Frontal cortex (tissue), 4 donors: ENCODE data around the gene TEKT4. TPM values are rescaled to one million over a fixed set of nuclear protein-coding genes. Genes with fewer than 3 reads are reported as not detected.
"Not testable (repeated sequence)": the region's sequence is repeated elsewhere in the genome, so short reads cannot be mapped to it uniquely, and the experiment has no call there.

Source experiments
- DNase-seq, 2 donors: peaks; one replicate each; pipeline ENCODE4 v3.0.0; 2012; ENCODE audit warnings: low spot score in 2 of 2
- FAIRE-seq: peaks from 2 replicates; lab custom pipeline; 2012; peaks lifted over from hg19 to GRCh38; lab: Jason Lieb, UNC
- total RNA-seq: library from RNA; depleted of rRNA; stranded (reverse); fragments of >200 nt; gene quantifications from one replicate; pipeline ENCODE4 v1.2.3, GENCODE V29; 2014
- donor health status: control.
- donor health status: control.
- donor health status: control.

Gene TEKT4
- under 0.01 TPM for total RNA-seq

- FAIRE-seq (no peak), DNase-seq (no peak)
Observed at GRCh38 chr2:94871226-94872087, at the start of gene TEKT4. Gene TEKT4 (plus strand): TSS chr2:94871430. CDS start chr2:94871580, 150 bp downstream.

- FAIRE-seq, DNase-seq: not testable (repeated sequence)
Observed at GRCh38 chr2:94839224-94839623, 32.0 kb upstream of the TEKT4 start.

GRCh38 chr2:94856856-94857255, 14.4 kb upstream of the TEKT4 start:
- DNase-seq, FAIRE-seq: not testable (repeated sequence)

GRCh38 chr2:94857367-94858162, 13.7 kb upstream of the TEKT4 start:
- FAIRE-seq, DNase-seq: not testable (repeated sequence)

- not testable (repeated sequence) for DNase-seq, FAIRE-seq
Observed at GRCh38 chr2:94858163-94858888, 12.9 kb upstream of the TEKT4 start.

GRCh38 chr2:94861308-94862152, 9.7 kb upstream of the TEKT4 start:
- DNase-seq: no peak
- no peak for FAIRE-seq

GRCh38 chr2:94862903-94863302, 8.3 kb upstream of the TEKT4 start:
- not testable (repeated sequence) for FAIRE-seq, DNase-seq

- no peak for DNase-seq
- FAIRE-seq: no peak
Observed at GRCh38 chr2:94869131-94869530, 2.1 kb upstream of the TEKT4 start.

- no peak for DNase-seq
- FAIRE-seq: no peak
Observed at GRCh38 chr2:94869552-94870439, 1.4 kb upstream of the TEKT4 start.

- FAIRE-seq: no peak
- DNase-seq: no peak
Observed at GRCh38 chr2:94870440-94871225, 597 bp upstream of the TEKT4 start.

- DNase-seq (no peak), FAIRE-seq (no peak)
Observed at GRCh38 chr2:94872088-94872618, 923 bp downstream of the TEKT4 start.

- FAIRE-seq: no peak
Observed at GRCh38 chr2:94872676-94873361, 1.6 kb downstream of the TEKT4 start.

GRCh38 chr2:94873362-94874276, 2.4 kb downstream of the TEKT4 start:
- FAIRE-seq: no peak
- no peak for DNase-seq

More at GRCh38 chr2:94872676-94873361, 1.6 kb downstream of the TEKT4 start:
- no peak for DNase-seq

- no peak for FAIRE-seq
Observed at GRCh38 chr2:94874277-94874997, 3.2 kb downstream of the TEKT4 start.

More at GRCh38 chr2:94874277-94874997, 3.2 kb downstream of the TEKT4 start:
- DNase-seq: peak; percentile 59 to 68
